GM20000 (cell line): ENCODE measurements around the gene NFIC.
A peak's percentile ranks its signal among the peaks of the same experiment; 100 is the strongest.
"Not testable (repeated sequence)": the region's sequence is repeated elsewhere in the genome, so short reads cannot be mapped to it uniquely, and the experiment has no call there.

Experiments
- DNase-seq: peaks from one replicate; pipeline ENCODE4 v3.0.0; 2012; ENCODE audit warnings: low spot score
- TF ChIP-seq, protein P1 (sequence below): IDR thresholded peaks from 2 replicates; pipeline ENCODE4 v1.5.1; 2012; ENCODE audit warnings: mild to moderate bottlenecking, control low read depth; ENCODE audit errors: extremely low read depth, missing control alignments

The NFIC gene

DNA sequence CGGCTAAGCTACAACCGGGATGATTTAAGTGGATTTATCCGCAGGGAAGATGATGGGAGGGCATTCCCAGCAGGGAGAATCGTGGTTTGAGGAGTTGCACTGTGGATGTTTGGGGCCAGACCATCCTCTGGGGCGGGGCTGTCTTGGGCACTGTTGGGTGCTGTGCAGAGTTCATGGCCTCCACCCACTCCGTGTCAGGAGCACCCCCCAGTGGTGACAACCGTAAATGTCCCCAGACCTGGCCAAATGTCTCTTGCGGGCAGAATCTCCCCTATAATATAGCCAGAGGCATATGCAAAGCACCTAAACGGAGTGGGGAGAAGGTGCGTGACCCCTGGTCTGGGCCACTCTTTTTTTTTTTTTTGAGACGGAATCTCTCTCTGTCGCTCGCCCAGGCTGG is 73.7 kb downstream of the NFIC start:
- peak; percentile 82 for DNase-seq

DNA sequence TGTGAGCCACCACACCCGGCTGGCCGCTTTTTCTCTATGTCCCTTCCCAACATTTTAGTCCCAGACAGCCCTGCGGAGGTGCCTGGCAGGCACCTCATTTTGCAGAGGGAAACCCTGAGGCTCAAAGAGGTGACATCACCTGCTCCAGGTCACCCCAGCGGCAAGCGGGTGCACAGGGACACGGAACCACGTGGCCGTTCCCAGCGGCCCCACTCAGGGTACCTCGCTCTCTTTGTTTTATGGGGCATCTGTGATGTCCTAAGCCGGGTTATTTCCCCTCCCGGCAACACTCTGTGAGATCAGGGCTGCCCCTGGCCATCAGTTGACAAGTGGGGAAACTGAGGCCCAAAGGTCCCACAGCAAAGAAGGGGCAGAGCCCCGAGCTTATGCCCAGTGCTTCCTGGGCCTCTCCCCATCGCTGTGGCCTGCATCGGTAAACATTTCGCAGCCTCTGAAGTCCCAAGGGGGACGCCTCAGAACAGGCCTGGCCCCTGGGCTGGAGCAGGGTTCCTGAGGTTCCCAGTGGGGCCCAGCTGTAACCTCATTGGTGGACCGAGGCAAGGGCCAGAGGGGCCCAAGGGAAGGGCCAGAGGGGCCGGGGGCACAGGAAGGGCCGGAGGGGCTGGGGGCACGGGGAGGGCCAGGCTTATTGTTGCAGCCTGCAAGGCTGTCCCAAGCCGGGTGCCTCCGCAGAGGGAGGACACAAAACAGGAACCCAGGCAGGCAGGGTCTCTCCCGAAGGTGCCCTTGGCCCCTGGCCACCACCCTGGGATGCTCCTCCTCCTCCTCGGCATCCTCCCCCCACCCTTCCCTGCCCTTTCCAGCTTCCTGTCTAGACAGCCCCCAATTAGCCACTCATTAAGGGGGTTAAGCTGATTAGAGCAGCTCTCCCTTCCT is 75.0 kb downstream of the NFIC start:
- DNase-seq, result no peak

More for the DNA sequence above, 73.7 kb downstream of the NFIC start:
- TF ChIP-seq, protein P1, sequence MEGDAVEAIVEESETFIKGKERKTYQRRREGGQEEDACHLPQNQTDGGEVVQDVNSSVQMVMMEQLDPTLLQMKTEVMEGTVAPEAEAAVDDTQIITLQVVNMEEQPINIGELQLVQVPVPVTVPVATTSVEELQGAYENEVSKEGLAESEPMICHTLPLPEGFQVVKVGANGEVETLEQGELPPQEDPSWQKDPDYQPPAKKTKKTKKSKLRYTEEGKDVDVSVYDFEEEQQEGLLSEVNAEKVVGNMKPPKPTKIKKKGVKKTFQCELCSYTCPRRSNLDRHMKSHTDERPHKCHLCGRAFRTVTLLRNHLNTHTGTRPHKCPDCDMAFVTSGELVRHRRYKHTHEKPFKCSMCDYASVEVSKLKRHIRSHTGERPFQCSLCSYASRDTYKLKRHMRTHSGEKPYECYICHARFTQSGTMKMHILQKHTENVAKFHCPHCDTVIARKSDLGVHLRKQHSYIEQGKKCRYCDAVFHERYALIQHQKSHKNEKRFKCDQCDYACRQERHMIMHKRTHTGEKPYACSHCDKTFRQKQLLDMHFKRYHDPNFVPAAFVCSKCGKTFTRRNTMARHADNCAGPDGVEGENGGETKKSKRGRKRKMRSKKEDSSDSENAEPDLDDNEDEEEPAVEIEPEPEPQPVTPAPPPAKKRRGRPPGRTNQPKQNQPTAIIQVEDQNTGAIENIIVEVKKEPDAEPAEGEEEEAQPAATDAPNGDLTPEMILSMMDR, result peak; percentile 28

DNA sequence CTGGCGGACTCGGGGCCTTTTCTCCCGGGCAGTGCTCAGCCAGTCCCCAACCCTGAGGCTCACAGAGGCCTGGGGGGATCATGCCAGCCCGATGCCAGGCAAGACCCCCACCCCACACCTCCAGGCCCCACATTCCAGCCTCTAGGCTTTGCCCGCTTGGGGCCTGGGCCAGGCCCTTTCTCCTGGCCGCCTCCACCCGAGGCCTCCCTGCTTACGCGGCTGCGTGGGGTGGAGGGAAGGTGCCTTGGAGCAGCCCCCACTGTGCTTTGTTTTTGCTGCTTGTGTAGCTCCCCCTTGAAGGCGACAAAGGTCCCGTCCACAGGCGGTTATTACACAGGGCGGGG is 75.6 kb downstream of the NFIC start:
- TF ChIP-seq, protein P1, result no peak
- no peak for DNase-seq

More for the DNA sequence above, 75.0 kb downstream of the NFIC start:
- TF ChIP-seq, protein P1, result no peak

DNA sequence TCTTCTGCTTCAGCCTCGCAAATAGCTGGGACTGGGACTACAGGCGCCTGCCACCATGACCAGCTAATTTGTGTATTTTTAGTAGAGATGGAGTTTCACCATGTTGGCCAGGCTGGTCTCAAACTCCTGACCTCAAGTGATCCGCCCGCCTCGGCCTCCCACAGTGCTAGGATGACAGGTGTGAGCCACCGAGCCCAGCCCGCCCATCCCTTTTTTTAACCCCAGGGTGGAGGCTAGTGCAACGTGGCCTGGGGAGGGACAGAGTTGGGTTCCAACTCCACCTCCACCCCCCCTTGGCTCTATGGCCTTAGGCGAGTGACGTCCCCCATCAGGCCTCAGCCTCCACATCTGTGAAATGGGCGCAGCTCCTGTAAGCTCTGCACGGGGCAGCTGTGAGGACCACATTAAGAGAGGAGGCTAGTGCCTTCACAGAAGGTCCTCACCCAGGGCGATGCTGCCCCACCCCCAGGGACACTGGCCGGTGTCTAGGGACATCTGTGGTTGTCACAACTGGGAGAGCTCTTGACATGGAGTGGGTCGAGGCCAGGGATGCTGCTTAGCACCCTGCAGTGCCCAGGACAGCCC is 76.2 kb downstream of the NFIC start:
- DNase-seq, result no peak
- TF ChIP-seq, protein P1, result no peak

DNA sequence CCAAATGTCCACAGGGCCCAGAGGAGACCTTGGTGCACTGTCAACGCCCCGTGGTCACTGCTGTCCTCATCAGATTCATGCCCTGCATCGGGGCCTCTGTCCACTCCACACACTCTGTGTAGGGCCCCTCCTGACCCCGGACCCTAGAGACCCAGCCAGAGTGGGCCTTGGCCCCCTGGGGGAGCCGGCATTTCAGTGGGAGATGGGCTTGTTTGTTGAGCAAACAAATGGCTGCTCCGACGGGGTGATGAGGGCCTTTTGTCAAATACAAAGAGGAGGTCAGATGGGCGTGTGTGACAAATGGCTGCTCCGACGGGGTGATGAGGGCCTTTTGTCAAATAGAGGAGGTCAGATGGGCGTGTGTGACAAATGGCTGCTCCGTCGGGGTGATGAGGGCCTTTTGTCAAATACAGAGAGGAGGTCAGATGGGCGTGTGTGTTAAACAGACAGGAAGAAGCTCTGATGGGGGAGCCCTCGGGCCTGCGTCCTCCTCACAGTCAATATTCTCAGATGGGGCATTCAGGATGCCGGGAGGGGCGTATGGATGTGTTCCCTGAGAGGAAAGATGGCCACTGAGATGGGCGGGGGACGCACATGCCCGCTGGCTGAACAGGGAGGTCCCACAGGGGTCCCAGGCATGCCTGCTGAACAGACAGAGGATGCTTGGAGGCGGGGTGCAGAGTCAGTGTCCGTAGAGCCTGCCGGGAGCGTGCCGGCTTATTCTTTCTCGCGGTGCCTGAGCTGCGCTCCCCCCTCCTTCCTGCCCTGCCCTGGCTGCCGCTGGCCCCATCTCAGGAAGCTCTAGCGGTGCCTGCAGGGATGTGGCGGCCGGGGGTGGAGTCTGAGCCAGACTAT is 77.7 kb downstream of the NFIC start:
- no peak for DNase-seq
- TF ChIP-seq, protein P1, result no peak

DNA sequence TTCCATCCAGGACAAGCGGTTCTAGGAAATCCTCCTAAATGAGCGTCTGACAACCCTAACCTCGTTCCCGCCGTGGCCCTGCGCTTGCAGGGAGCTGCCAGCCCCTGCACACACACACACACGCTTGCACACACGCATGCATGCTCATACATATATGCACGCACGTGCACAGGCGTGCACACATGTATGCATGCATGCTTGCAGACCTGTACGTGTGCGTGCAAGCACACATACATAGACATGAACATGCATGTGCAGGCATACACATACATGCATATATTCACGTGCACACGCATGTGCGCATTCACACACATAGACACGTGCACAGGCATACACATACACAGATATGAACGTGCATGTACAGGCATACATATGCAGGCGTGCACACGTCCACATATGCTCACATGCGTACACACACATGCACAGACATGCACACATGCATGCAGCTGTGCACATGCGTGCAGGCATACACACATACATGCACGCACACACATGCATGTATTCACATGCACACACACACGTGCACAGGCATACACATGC is 78.4 kb downstream of the NFIC start:
- TF ChIP-seq, protein P1, result no peak

DNA sequence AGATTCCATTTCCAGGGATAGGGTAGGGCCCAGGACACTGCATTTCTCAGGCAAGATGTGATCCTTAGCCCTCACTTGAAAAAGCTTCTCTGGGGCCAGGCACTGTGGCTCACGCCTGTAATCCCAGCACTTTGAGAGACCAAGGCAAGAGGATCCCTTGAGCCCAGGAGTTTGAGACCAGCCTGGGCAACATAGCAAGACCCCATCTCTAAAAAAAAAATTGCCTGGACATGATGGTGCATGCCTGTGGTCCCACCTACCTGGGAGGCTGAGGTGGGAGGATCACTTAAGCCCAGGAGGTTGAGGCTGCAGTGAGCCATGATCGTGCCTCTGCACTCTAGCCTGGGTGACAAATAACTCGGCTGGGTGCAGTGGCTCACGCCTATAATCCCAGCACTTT is 80.3 kb downstream of the NFIC start:
- DNase-seq, result not testable (repeated sequence)

More for the DNA sequence above, 78.4 kb downstream of the NFIC start:
- no peak for DNase-seq
